PC-9 (cell line): ENCODE data around the gene ARHGEF1. TPM values are rescaled to one million over a fixed set of nuclear protein-coding genes. Genes with fewer than 3 reads are reported as not detected.

ENCODE experiments used
- BruUV-seq: library from RNA; stranded (reverse); fragments of 400-500 nt; replicated peaks from 2 replicates; lab custom pipeline; 2021; lab: Mats Ljungman, UMichigan
- CTCF ChIA-PET: fragments of 300-600 bp; sonication (Branson Sonifier 250); formaldehyde crosslinking; loops from one replicate; lab custom pipeline; 2022; ENCODE audit warnings: antibody characterized with exemption; lab: Charles Lee
- POLR2A ChIA-PET: fragments of 300-600 bp; sonication (Branson Sonifier 250); formaldehyde crosslinking; loops from one replicate; lab custom pipeline; 2022; ENCODE audit warnings: antibody characterized with exemption; ENCODE audit not compliant: unreplicated experiment; lab: Charles Lee
- DNase-seq, 2 experiments: peaks; one replicate each; pipeline versions ENCODE4 v3.0.0 to v3.0.0-alpha.2; 2015 to 2022; ENCODE audit warnings: mixed read lengths in 1 of 2
- H2AFZ ChIP-seq: fragments of 200-600 bp; sonication (generic); 2 replicates; pipeline ENCODE4 v1.8.1; 2017; ENCODE audit warnings: antibody characterized with exemption
- H3F3A ChIP-seq: fragments of 200-600 bp; sonication (generic); 2 replicates; pipeline ENCODE4 v1.8.1; 2017; ENCODE audit warnings: antibody characterized with exemption, mild to moderate bottlenecking, low read depth; ENCODE audit not compliant: insufficient read depth
- H3K27ac ChIP-seq: fragments of 200-600 bp; sonication (generic); 2 replicates; pipeline ENCODE4 v1.6.1; 2016; ENCODE audit warnings: mixed run types
- H3K27me3 ChIP-seq: fragments of 200-600 bp; sonication (generic); 2 replicates; pipeline ENCODE4 v1.6.1; 2016; ENCODE audit warnings: low read depth, mixed run types; ENCODE audit not compliant: insufficient read depth
- H3K36me3 ChIP-seq: fragments of 200-600 bp; sonication (generic); 2 replicates; pipeline ENCODE4 v1.6.1; 2016; ENCODE audit warnings: low read depth, mixed run types
- H3K4me1 ChIP-seq: fragments of 200-600 bp; sonication (generic); replicated peaks from 2 replicates; pipeline ENCODE4 v1.6.1; 2016; ENCODE audit warnings: mixed run types; ENCODE audit not compliant: insufficient read depth
- H3K4me2 ChIP-seq: fragments of 200-600 bp; sonication (generic); 2 replicates; pipeline ENCODE4 v1.6.1; 2017; ENCODE audit warnings: mixed run types
- H3K4me3 ChIP-seq: fragments of 200-600 bp; sonication (generic); 2 replicates; pipeline ENCODE4 v1.6.1; 2016; ENCODE audit warnings: mixed run types
- H3K79me2 ChIP-seq: fragments of 200-600 bp; sonication (generic); 2 replicates; pipeline ENCODE4 v1.6.1; 2017; ENCODE audit warnings: low read depth, mixed run types
- H3K9me2 ChIP-seq: fragments of 200-600 bp; sonication (generic); 2 replicates; pipeline ENCODE4 v1.8.1; 2017; ENCODE audit warnings: mild to moderate bottlenecking; ENCODE audit not compliant: insufficient read depth
- H3K9me3 ChIP-seq: fragments of 200-600 bp; sonication (generic); 2 replicates; pipeline ENCODE4 v1.8.1; 2016; ENCODE audit warnings: low read depth; ENCODE audit not compliant: insufficient read depth
- H4K20me1 ChIP-seq: fragments of 200-600 bp; sonication (generic); 2 replicates; pipeline ENCODE4 v1.8.1; 2017; ENCODE audit not compliant: insufficient read depth
- CTCF ChIP-seq: fragments of 200-600 bp; sonication (generic); conservative IDR thresholded peaks from 2 replicates; pipeline ENCODE4 v1.6.1; 2017; ENCODE audit warnings: mixed run types, antibody characterized with exemption, mild to moderate bottlenecking, moderate library complexity
- EZH2 ChIP-seq: fragments of 200-600 bp; sonication (generic); IDR thresholded peaks from 2 replicates; pipeline ENCODE4 v1.8.0; 2017; ENCODE audit warnings: antibody characterized with exemption, low read depth
- intact Hi-C: fragments of 100-400 bp; cut with micrococcal nuclease; formaldehyde crosslinking; loops from one replicate; pipeline ENCODE4 v1.10.0; 2022; ENCODE audit not compliant: unreplicated experiment
- total RNA-seq: library from RNA; stranded (reverse); gene quantifications from 2 replicates; pipeline ENCODE4 v1.2.3, GENCODE V29; 2021

Gene ARHGEF1
- total RNA-seq, 1 experiment from 2014 or later = 101 TPM

GRCh38 chr19:41851456-41851855, 31.5 kb upstream of the ARHGEF1 start:
- H3K79me2 ChIP-seq = no peaks in the 10 kb centered on the region
- H2AFZ ChIP-seq = no peak overlapping the region
- no peaks in the 10 kb centered on the region for H3K36me3 ChIP-seq
- no peaks in the 10 kb centered on the region for H3K9me2 ChIP-seq
- no peaks in the 10 kb centered on the region for H3K4me1 ChIP-seq
- no TSS peak for BruUV-seq
- ChIA-PET POLR2A (interaction anchor here (0.6 kb wide), 1 partner anchor 225 kb away, joined by 3 read pairs; the partner anchor contains the start of gene ZNF574), CTCF (no interaction called here)
- no peak overlapping the region for H3K4me2 ChIP-seq
- no peak overlapping the region for H3K4me3 ChIP-seq
- peaks cover 64% of the 10 kb centered on the region for H3K27me3 ChIP-seq
- H3K9me3 ChIP-seq = no peaks in the 10 kb centered on the region
- no peak for DNase-seq
- H3K27ac ChIP-seq = no peak overlapping the region
- no peaks in the 10 kb centered on the region for H4K20me1 ChIP-seq
- no peaks in the 10 kb centered on the region for H3F3A ChIP-seq
- intact Hi-C loops = loop anchor here (10.0 kb wide), 1 partner anchor 1707 kb away; no protein-coding TSS in a partner anchor
- TF ChIP-seq CTCF (no peak), EZH2 (no peak)

GRCh38 chr19:41853344-41853743, 29.6 kb upstream of the ARHGEF1 start:
- Histone ChIP-seq H3K4me3 (no peak overlapping the region), H3K4me1 (no peaks in the 10 kb centered on the region), H3K9me2 (no peaks in the 10 kb centered on the region), H2AFZ (no peak overlapping the region), H3K36me3 (no peaks in the 10 kb centered on the region), H3K27ac (no peak overlapping the region), H3K4me2 (no peak overlapping the region), H3K27me3 (peaks cover 61% of the 10 kb centered on the region), H3K79me2 (no peaks in the 10 kb centered on the region), H3K9me3 (no peaks in the 10 kb centered on the region), H4K20me1 (no peaks in the 10 kb centered on the region), H3F3A (no peaks in the 10 kb centered on the region; the same call in 1 of the 2 replicates)
- intact Hi-C loops = loop anchor here (10.0 kb wide), 1 partner anchor 1709 kb away; no protein-coding TSS in a partner anchor
- CTCF ChIA-PET = interaction anchor here (0.6 kb wide), 1 partner anchor 100 kb away, joined by 5 read pairs; no protein-coding TSS in a partner anchor
- BruUV-seq = no TSS peak
- no peak for DNase-seq
- POLR2A ChIA-PET = no interaction called here
- TF ChIP-seq CTCF (no peak), EZH2 (no peak)

- no peaks in the 10 kb centered on the region for H3K9me2 ChIP-seq
- H4K20me1 ChIP-seq = no peaks in the 10 kb centered on the region
- intact Hi-C loops = loop anchor here (10.0 kb wide), 1 partner anchor 1709 kb away; no protein-coding TSS in a partner anchor
- BruUV-seq = no TSS peak
- POLR2A ChIA-PET = no interaction called here
- no peaks in the 10 kb centered on the region; the same call in 1 of the 2 replicates for H3F3A ChIP-seq
- H3K27me3 ChIP-seq = peaks cover 59% of the 10 kb centered on the region
- CTCF ChIA-PET = interaction anchor here (0.6 kb wide), 1 partner anchor 101 kb away, joined by 5 read pairs; no protein-coding TSS in a partner anchor
- no peak overlapping the region for H2AFZ ChIP-seq
- no peak overlapping the region for H3K4me3 ChIP-seq
- peaks cover 3% of the 10 kb centered on the region; the same call in 1 of the 2 replicates for H3K4me1 ChIP-seq
- H3K4me2 ChIP-seq = no peak overlapping the region
- H3K27ac ChIP-seq = no peak overlapping the region
- H3K79me2 ChIP-seq = no peaks in the 10 kb centered on the region
- H3K36me3 ChIP-seq = no peaks in the 10 kb centered on the region
- TF ChIP-seq EZH2 (no peak), CTCF (no peak)
- H3K9me3 ChIP-seq = no peaks in the 10 kb centered on the region
- DNase-seq = no peak
These were observed 29.2 kb upstream of the ARHGEF1 start for GRCh38 chr19:41853768-41854167.
